A673 (cell line): ENCODE results near the gene NCKAP1. TPM values are rescaled to one million over a fixed set of nuclear protein-coding genes. Genes with fewer than 3 reads are reported as not detected.

Experiments
- BruUV-seq: library from RNA; stranded (reverse); fragments of 400-500 nt; replicated peaks from 2 replicates; lab custom pipeline; 2021; lab: Mats Ljungman, UMichigan
- CTCF ChIA-PET: fragments of 300-600 bp; sonication (Branson Sonifier 250); formaldehyde crosslinking; loops from one replicate; lab custom pipeline; 2022; ENCODE audit warnings: antibody characterized with exemption; lab: Charles Lee
- POLR2A ChIA-PET: fragments of 300-600 bp; sonication (Branson Sonifier 250); formaldehyde crosslinking; loops from one replicate; lab custom pipeline; 2022; ENCODE audit warnings: antibody characterized with exemption; ENCODE audit not compliant: low non-redundant PET; lab: Charles Lee
- DNase-seq: peaks from one replicate; pipeline ENCODE4 v3.0.0-alpha.2; 2015; ENCODE audit warnings: low spot score
- H3K27ac ChIP-seq: fragments of 200-600 bp; sonication (generic); 2 replicates; pipeline ENCODE4 v1.5.1; 2016; ENCODE audit warnings: mixed run types, low read depth, mild to moderate bottlenecking, mixed read lengths, antibody characterized with exemption, low read length; ENCODE audit not compliant: poor library complexity, severe bottlenecking
- H3K27me3 ChIP-seq: fragments of 200-600 bp; sonication (generic); replicated peaks from 2 replicates; pipeline ENCODE4 v1.6.1; 2017; ENCODE audit warnings: mixed run types, low read depth, mild to moderate bottlenecking, mixed read lengths, antibody characterized with exemption, low read length; ENCODE audit not compliant: insufficient read depth, poor library complexity
- H3K36me3 ChIP-seq: fragments of 200-600 bp; sonication (generic); 2 replicates; pipeline ENCODE4 v1.6.1; 2016; ENCODE audit warnings: mixed run types, mild to moderate bottlenecking, mixed read lengths, antibody characterized with exemption, low read length; ENCODE audit not compliant: insufficient read depth, poor library complexity, severe bottlenecking
- H3K4me1 ChIP-seq: fragments of 200-600 bp; sonication (generic); 2 replicates; pipeline ENCODE4 v1.6.1; 2017; ENCODE audit warnings: mixed run types, mild to moderate bottlenecking, mixed read lengths, antibody characterized with exemption, low read length; ENCODE audit not compliant: insufficient read depth, poor library complexity, severe bottlenecking
- H3K4me3 ChIP-seq: fragments of 200-600 bp; sonication (generic); 2 replicates; pipeline ENCODE4 v1.5.1; 2016; ENCODE audit warnings: low read depth, mixed run types, mild to moderate bottlenecking, mixed read lengths, low read length; ENCODE audit not compliant: poor library complexity, severe bottlenecking
- H3K9me3 ChIP-seq: fragments of 200-600 bp; sonication (generic); 2 replicates; pipeline ENCODE4 v1.6.1; 2016; ENCODE audit warnings: mixed run types, low read depth, mild to moderate bottlenecking, mixed read lengths, antibody characterized with exemption, low read length; ENCODE audit not compliant: poor library complexity, severe bottlenecking
- EZH2 ChIP-seq: fragments of 200-600 bp; sonication (generic); IDR thresholded peaks from 2 replicates; pipeline ENCODE4 v1.6.1; 2017; ENCODE audit warnings: borderline replicate concordance, low read depth, mild to moderate bottlenecking, mixed read lengths, antibody characterized with exemption, low read length; ENCODE audit not compliant: poor library complexity, severe bottlenecking
- intact Hi-C: fragments of 100-400 bp; cut with micrococcal nuclease; formaldehyde crosslinking; loops from one replicate; pipeline ENCODE4 v1.10.0; 2022; ENCODE audit not compliant: unreplicated experiment
- total RNA-seq: library from RNA; stranded (reverse); gene quantifications from 2 replicates; pipeline ENCODE4 v1.2.3, GENCODE V29; 2021
- TF ChIP-seq, protein P1 (sequence below): fragments of 300-800, 200-600 bp; sonication (generic); conservative IDR thresholded peaks from 2 replicates; pipeline ENCODE4 v1.5.1; 2017; ENCODE audit warnings: low read depth, mild to moderate bottlenecking, antibody characterized with exemption, low read length, moderate library complexity, mixed read lengths

The NCKAP1 gene
- total RNA-seq, 1 experiment from 2014 or later: 153 TPM

DNA sequence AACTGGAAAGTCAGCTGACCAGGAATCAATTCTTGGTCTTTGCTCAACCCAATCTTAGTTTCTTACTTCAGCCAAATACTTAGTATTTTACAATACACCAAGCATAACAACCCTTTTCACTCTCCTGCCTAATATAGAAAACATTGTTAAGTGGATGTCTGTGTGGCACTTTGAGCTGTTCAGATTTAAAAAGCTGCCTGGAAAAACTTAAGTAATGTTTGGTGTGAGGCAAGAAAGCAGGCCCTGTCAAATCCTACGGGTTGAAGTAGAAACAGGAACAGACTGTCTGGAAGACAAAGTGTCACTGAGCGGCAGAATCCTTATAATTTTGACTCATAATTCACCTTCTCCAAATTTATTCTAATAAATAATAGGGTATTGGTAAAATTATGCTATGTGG is 134.7 kb downstream of the NCKAP1 start:
- H3K4me3 ChIP-seq: no peak overlapping the region
- TF ChIP-seq EZH2: no peak
- TF ChIP-seq, protein P1, sequence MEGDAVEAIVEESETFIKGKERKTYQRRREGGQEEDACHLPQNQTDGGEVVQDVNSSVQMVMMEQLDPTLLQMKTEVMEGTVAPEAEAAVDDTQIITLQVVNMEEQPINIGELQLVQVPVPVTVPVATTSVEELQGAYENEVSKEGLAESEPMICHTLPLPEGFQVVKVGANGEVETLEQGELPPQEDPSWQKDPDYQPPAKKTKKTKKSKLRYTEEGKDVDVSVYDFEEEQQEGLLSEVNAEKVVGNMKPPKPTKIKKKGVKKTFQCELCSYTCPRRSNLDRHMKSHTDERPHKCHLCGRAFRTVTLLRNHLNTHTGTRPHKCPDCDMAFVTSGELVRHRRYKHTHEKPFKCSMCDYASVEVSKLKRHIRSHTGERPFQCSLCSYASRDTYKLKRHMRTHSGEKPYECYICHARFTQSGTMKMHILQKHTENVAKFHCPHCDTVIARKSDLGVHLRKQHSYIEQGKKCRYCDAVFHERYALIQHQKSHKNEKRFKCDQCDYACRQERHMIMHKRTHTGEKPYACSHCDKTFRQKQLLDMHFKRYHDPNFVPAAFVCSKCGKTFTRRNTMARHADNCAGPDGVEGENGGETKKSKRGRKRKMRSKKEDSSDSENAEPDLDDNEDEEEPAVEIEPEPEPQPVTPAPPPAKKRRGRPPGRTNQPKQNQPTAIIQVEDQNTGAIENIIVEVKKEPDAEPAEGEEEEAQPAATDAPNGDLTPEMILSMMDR: no peak
- intact Hi-C loops: no loop called here
- no peak overlapping the region for H3K27ac ChIP-seq
- H3K36me3 ChIP-seq: peaks cover 2% of the 10 kb centered on the region
- no peak for DNase-seq
- H3K4me1 ChIP-seq: peaks cover 18% of the 10 kb centered on the region
- ChIA-PET CTCF (no interaction called here), POLR2A (no interaction called here)
- no TSS peak for BruUV-seq
- no peaks in the 10 kb centered on the region for H3K27me3 ChIP-seq
- peaks cover 4% of the 10 kb centered on the region for H3K9me3 ChIP-seq

DNA sequence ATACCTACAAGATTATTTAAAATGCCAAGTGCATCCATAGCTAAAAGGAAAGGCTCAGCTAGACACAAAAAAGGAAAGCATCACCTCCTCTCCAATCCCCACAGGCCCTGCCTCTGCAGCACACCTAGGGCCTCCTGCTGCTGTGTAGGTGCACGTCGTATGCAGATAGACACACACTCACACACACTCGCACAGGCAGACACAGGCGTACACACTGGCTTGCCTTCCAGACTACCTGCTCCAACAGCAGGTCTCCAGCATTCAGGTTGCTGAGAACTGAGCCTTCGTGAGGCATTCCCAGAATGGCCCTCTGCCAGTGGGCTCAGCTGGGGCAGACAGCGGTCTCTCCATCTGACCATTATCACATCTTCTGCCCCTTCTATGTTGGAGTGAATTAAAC is 136.5 kb downstream of the NCKAP1 start:
- no peak for TF ChIP-seq EZH2
- TF ChIP-seq, protein P1: no peak
- intact Hi-C loops: no loop called here

DNA sequence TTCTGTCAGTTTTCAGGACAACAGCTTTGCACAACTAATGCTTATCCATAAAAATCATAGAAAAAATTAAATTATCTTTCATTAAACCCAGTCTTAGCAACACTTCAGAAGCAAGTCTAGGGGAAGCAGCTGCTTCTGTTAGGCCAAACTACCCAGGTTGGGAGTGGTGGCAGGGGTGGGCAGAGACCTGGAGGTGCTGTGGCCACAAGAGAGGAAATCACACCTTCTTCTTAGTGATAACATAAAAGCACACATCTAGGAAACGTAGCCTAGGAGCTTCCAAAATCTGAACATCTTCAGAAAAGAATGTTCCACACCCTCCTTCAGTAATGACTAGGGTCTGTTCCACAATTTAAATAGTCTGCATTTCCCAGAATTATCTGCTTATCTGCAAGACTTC is 139.5 kb downstream of the NCKAP1 start:
- H3K36me3 ChIP-seq: no peaks in the 10 kb centered on the region
- no peaks in the 10 kb centered on the region for H3K9me3 ChIP-seq
- no peak for DNase-seq
- no peaks in the 10 kb centered on the region for H3K27me3 ChIP-seq
- no peak overlapping the region for H3K4me3 ChIP-seq
- ChIA-PET POLR2A (no interaction called here), CTCF (no interaction called here)
- no peaks in the 10 kb centered on the region for H3K4me1 ChIP-seq
- intact Hi-C loops: no loop called here
- BruUV-seq: no TSS peak
- no peak overlapping the region for H3K27ac ChIP-seq
- no peak for TF ChIP-seq EZH2
- TF ChIP-seq, protein P1: no peak

More for the DNA sequence above, 136.5 kb downstream of the NCKAP1 start:
- ChIA-PET POLR2A (no interaction called here), CTCF (no interaction called here)
- no peak overlapping the region for H3K4me3 ChIP-seq
- H3K27me3 ChIP-seq: no peaks in the 10 kb centered on the region
- peaks cover 8% of the 10 kb centered on the region for H3K4me1 ChIP-seq
- H3K9me3 ChIP-seq: no peaks in the 10 kb centered on the region
- BruUV-seq: no TSS peak
- H3K27ac ChIP-seq: no peak overlapping the region
- no peak for DNase-seq
- H3K36me3 ChIP-seq: no peaks in the 10 kb centered on the region
